ENCODE results near the gene TPCN1. TPM values are rescaled to one million over a fixed set of nuclear protein-coding genes. Genes with fewer than 3 reads are reported as not detected.

TPCN1 gene
- total and polyA plus RNA-seq, 2 of the 8 experiments (the other 6 are each of a cell fraction or from before 2014, with no cell fraction given) = 14.9 to 21.4 TPM

DNA sequence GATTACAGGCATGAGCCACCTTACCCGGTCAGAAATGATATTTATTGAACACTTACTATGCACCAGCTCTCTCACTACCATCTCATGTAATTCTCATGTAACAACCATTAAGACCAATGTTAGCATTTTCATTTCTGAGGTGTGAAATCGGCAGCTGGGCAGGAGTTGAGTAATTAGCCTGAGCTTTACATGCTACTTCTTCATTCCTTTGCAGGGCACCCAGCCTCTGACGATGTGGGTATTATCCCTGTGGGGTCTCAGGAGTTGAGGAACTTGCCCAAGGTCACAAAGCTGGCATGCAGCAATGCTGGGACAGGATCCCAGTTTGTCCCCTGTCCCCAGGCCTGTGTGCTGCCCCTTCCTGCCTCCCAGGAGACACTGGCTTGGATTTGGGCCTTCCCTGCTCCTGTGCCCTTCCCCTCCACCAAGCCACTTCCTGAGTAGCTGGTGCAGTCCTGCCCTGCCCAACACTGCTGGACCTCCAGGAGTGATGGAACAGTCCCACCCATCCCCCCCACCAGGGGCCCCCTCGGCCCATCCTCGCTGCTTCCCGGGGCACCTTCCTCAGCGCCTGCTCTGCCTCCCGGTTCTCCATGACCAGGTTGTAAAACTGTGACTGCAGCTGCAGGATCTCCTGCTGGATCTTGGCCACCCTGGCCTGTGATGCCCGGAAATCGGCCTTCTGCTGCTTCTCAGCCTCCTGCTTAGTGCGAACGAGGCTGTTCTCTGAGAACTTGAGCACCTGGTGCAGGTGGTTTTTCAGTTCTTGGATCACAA lies 21.1 kb upstream of the TPCN1 start:
- no peak overlapping the region for H2BK5ac ChIP-seq (ENCODE audit: low read depth, low read length)
- no peak overlapping the region for H3K14ac ChIP-seq (ENCODE audit: insufficient read length)
- H4K8ac ChIP-seq (ENCODE audit: extremely low read depth, insufficient read depth, low read length) = no peak overlapping the region
- no peak overlapping the region for H3K18ac ChIP-seq (ENCODE audit: extremely low read depth, low read length)
- no peak overlapping the region for H3K4me2 ChIP-seq (ENCODE audit: insufficient read depth in 1 of 2, low read depth in 2 of 2, low read length in 2 of 2)
- peaks cover 0 to 2% (median 0%) of the 10 kb centered on the region in 4 experiments; a peak in 1 of 7 replicates for H3K4me1 ChIP-seq (replicated peaks in 1 of 4; ENCODE audit: control insufficient read depth in 3 of 4, insufficient read depth in 4 of 4, low read length in 3 of 4)
- no peak overlapping the region for H2BK20ac ChIP-seq (ENCODE audit: low read length)
- H2BK120ac ChIP-seq (replicated peaks; ENCODE audit: low read depth, low read length) = no peak overlapping the region
- no peak overlapping the region for H2AFZ ChIP-seq (ENCODE audit: low read length)
- no peaks in the 10 kb centered on the region for H3K27me3 ChIP-seq (replicated peaks in 1 of 4; ENCODE audit: control insufficient read depth in 3 of 4, extremely low read depth in 1 of 4, insufficient read depth in 3 of 4, low read length in 3 of 4)
- H3K4ac ChIP-seq (replicated peaks; ENCODE audit: insufficient read length, low read depth, low read length) = no peak overlapping the region
- H3K9me3 ChIP-seq (ENCODE audit: insufficient read depth in 2 of 2, low read depth in 1 of 2, low read length in 1 of 2) = no peaks in the 10 kb centered on the region
- CTCF ChIA-PET (ENCODE audit: partially characterized antibody) = interaction anchor here (1.0 to 1.2 kb wide), 5 partner anchors 23 to 115 kb away, joined by 3 to 5 read pairs (median 3); no protein-coding TSS in a partner anchor
- H3K23me2 ChIP-seq (ENCODE audit: low read depth, low read length) = no peaks in the 10 kb centered on the region
- H3K4me3 ChIP-seq (ENCODE audit: extremely low read depth in 1 of 4, insufficient read depth in 2 of 4, low read depth in 3 of 4, low read length in 4 of 4) = no peak overlapping the region
- no peaks in the 10 kb centered on the region for H3K79me2 ChIP-seq (ENCODE audit: control insufficient read depth in 1 of 2, insufficient read depth in 2 of 2, low read length in 2 of 2)
- H3K36me3 ChIP-seq (ENCODE audit: control insufficient read depth in 2 of 4, insufficient read depth in 4 of 4, low read length in 3 of 4) = no peaks in the 10 kb centered on the region
- no peak overlapping the region; the same call in 1 of the 2 replicates for H3K27ac ChIP-seq (ENCODE audit: low read depth, low read length)
- H4K20me1 ChIP-seq (replicated peaks in 1 of 2; ENCODE audit: control insufficient read depth in 1 of 2, insufficient read depth in 2 of 2, low read length in 2 of 2) = no peaks in the 10 kb centered on the region
- no peak overlapping the region for H2BK12ac ChIP-seq (ENCODE audit: low read depth, low read length)
- H2AK5ac ChIP-seq (ENCODE audit: low read depth, low read length) = no peak overlapping the region
- H3K79me1 ChIP-seq (ENCODE audit: low read depth, low read length) = no peaks in the 10 kb centered on the region
- H2BK15ac ChIP-seq (ENCODE audit: low read length) = no peak overlapping the region
- WGBS, 2 experiments (ENCODE audit: extremely low coverage in 1 of 2, insufficient coverage in 1 of 2, insufficient read length in 1 of 2, insufficient replicate concordance in 2 of 2, low coverage in 1 of 2, low lambda C conversion rate in 2 of 2, missing lambda C conversion rate in 1 of 2) = 92% methylated on average over 11 of the region's 12 CpGs; no CpG with 5 or more reads in 1 of the 2 experiments
- DNase-seq (ENCODE audit: low read depth in 1 of 2, low spot score in 2 of 2) (no peak), FAIRE-seq (no peak)
- H3K9ac ChIP-seq (replicated peaks in 1 of 4; ENCODE audit: extremely low read depth in 1 of 4, low read depth in 3 of 4, low read length in 3 of 4) = no peak overlapping the region
- H3K56ac ChIP-seq (replicated peaks; ENCODE audit: insufficient read length, low read depth, low read length) = no peak overlapping the region
- H4K5ac ChIP-seq (ENCODE audit: insufficient read length, low read depth, low read length) = no peak overlapping the region
- no peak overlapping the region for H3K23ac ChIP-seq (ENCODE audit: insufficient read length)
- H4K91ac ChIP-seq (replicated peaks; ENCODE audit: insufficient read length, low read length) = no peak overlapping the region
- POLR2A ChIA-PET (ENCODE audit: partially characterized antibody) = interaction anchor here (0.6 to 6.8 kb wide), 6 partner anchors 11 to 126 kb away, joined by 3 to 31 read pairs (median 5); partner anchors contain the start of genes DDX54, RITA1 and TPCN1
- no peak for TF ChIP-seq SAP30 (IDR thresholded peaks at IDR 0.05; ENCODE audit: insufficient read depth, insufficient replicate concordance, low read length)
- TF ChIP-seq TEAD4 (IDR thresholded peaks at IDR 0.05; ENCODE audit: low read depth, low read length) = no peak
- TF ChIP-seq NANOG (IDR thresholded peaks at IDR 0.05; ENCODE audit: insufficient read depth, low read depth, low read length, poor library complexity, severe bottlenecking) = no peak
- TF ChIP-seq CHD1 (IDR thresholded peaks at IDR 0.05; ENCODE audit: low read depth, low read length) = no peak
- TF ChIP-seq, protein P1, sequence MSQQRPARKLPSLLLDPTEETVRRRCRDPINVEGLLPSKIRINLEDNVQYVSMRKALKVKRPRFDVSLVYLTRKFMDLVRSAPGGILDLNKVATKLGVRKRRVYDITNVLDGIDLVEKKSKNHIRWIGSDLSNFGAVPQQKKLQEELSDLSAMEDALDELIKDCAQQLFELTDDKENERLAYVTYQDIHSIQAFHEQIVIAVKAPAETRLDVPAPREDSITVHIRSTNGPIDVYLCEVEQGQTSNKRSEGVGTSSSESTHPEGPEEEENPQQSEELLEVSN (IDR thresholded peaks at IDR 0.05) = no peak
- TF ChIP-seq HDAC2 (IDR thresholded peaks at IDR 0.05; ENCODE audit: borderline replicate concordance in 1 of 2, low read depth in 2 of 2, low read length in 2 of 2) = no peak
- TF ChIP-seq SP1 (IDR thresholded peaks at IDR 0.05; ENCODE audit: low read depth, low read length) = no peak
- no peak for TF ChIP-seq SRF (IDR thresholded peaks at IDR 0.05; ENCODE audit: low read depth, low read length)
- no peak for TF ChIP-seq CBX5 (IDR thresholded peaks at IDR 0.05; ENCODE audit: low read depth, low read length)
- TF ChIP-seq RBBP5 (IDR thresholded peaks at IDR 0.05; ENCODE audit: borderline replicate concordance, low read depth, low read length) = no peak

Data from H1 (cell line).